Gastrocnemius medialis (tissue), 4 donors: Measurements from ENCODE around the gene ADGRL2. TPM values are rescaled to one million over a fixed set of nuclear protein-coding genes. Genes with fewer than 3 reads are reported as not detected.

Source experiments
- ATAC-seq, 2 donors: fragments of 150-250 bp; one replicate each; pipeline ENCODE4 v1.9.1; 2016
- DNase-seq, 2 donors: peaks; one replicate each; pipeline ENCODE4 v3.0.0-alpha.2; 2019
- H3K27ac ChIP-seq, 4 donors: fragments of 200-600 bp; sonication (generic); 1 replicate in 1 of 4; 2 replicates in 3 of 4; pipeline ENCODE4 v1.5.1; 2016 to 2018; ENCODE audit warnings: mild to moderate bottlenecking in 2 of 4, moderate library complexity in 1 of 4
- H3K27me3 ChIP-seq, 3 donors: fragments of 200-600 bp; sonication (generic) in 2 of 3; 1 replicate in 1 of 3; 2 replicates in 2 of 3; pipeline versions ENCODE4 v1.5.1 to v1.6.0; 2016 to 2019; ENCODE audit warnings: mild to moderate bottlenecking in 1 of 3, moderate library complexity in 1 of 3
- H3K36me3 ChIP-seq, 2 donors: fragments of 200-600 bp; sonication (generic) in 1 of 2; one replicate each; pipeline ENCODE4 v1.5.1; 2017 to 2018
- H3K4me1 ChIP-seq, 2 donors: fragments of 200-600 bp; sonication (generic) in 1 of 2; one replicate each; pipeline ENCODE4 v1.5.1; 2016 to 2017; ENCODE audit warnings: mild to moderate bottlenecking in 2 of 2
- H3K4me3 ChIP-seq, 4 donors: fragments of 200-600 bp; sonication (generic) in 3 of 4; 1 replicate in 1 of 4; 2 replicates in 3 of 4; pipeline ENCODE4 v1.5.1; 2016 to 2019; ENCODE audit warnings: mild to moderate bottlenecking in 2 of 4
- H3K9me3 ChIP-seq, 3 donors: fragments of 200-600 bp; sonication (generic) in 2 of 3; 1 replicate in 1 of 3; 2 replicates in 2 of 3; pipeline ENCODE4 v1.5.1; 2016 to 2019
- POLR2A ChIP-seq, 2 donors: fragments of 450-650 bp; IDR thresholded peaks; one replicate each; pipeline ENCODE4 v1.6.1; 2017; ENCODE audit warnings: antibody characterized with exemption in 2 of 2, mild to moderate bottlenecking in 2 of 2, moderate library complexity in 2 of 2
- in situ Hi-C, 4 donors: fragments of 200-750 bp; cut with MboI; loops; one replicate each; pipeline versions ENCODE4 v1.15.0 to v1.8.0; 2017; ENCODE audit warnings: low sequenced_read_pairs in 4 of 4
- intact Hi-C: fragments of 100-400 bp; cut with DNase I; formaldehyde crosslinking; loops from one replicate; pipeline ENCODE4 v1.15.1; 2023; ENCODE audit warnings: low total_unique reads
- total RNA-seq, 4 donors: library from RNA; depleted of rRNA; stranded (reverse); fragments of >200 nt; gene quantifications; one replicate each; pipeline versions ENCODE4 v1.1.0 to v1.2.3, GENCODE V29; 2016
- TF ChIP-seq, protein P1 (sequence below), 5 experiments: fragments of 450-650 bp in 3 of 5; fragments of 200-600 bp in 2 of 5; sonication (generic) in 2 of 5; IDR thresholded peaks in 4 of 5; conservative IDR thresholded peaks in 1 of 5; 1 replicate in 4 of 5; 2 replicates in 1 of 5; pipeline ENCODE4 v1.5.1; 2016 to 2019; ENCODE audit warnings: antibody characterized with exemption in 5 of 5, mild to moderate bottlenecking in 3 of 5, moderate library complexity in 3 of 5

ADGRL2 gene
- total RNA-seq, 4 donors from 2014 or later = 4.5 to 9.7 (median 6.8) TPM

GRCh38 chr1:81974222-81974841 lies 173.6 kb downstream of the ADGRL2 start:
- no peak for TF ChIP-seq POLR2A (IDR thresholded peaks at IDR 0.05)
- TF ChIP-seq, protein P1, sequence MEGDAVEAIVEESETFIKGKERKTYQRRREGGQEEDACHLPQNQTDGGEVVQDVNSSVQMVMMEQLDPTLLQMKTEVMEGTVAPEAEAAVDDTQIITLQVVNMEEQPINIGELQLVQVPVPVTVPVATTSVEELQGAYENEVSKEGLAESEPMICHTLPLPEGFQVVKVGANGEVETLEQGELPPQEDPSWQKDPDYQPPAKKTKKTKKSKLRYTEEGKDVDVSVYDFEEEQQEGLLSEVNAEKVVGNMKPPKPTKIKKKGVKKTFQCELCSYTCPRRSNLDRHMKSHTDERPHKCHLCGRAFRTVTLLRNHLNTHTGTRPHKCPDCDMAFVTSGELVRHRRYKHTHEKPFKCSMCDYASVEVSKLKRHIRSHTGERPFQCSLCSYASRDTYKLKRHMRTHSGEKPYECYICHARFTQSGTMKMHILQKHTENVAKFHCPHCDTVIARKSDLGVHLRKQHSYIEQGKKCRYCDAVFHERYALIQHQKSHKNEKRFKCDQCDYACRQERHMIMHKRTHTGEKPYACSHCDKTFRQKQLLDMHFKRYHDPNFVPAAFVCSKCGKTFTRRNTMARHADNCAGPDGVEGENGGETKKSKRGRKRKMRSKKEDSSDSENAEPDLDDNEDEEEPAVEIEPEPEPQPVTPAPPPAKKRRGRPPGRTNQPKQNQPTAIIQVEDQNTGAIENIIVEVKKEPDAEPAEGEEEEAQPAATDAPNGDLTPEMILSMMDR (IDR thresholded peaks at IDR 0.05 in 4 of 5, conservative IDR thresholded peaks at IDR 0.05 in 1 of 5) = no peak
- no peak for DNase-seq
- no peak overlapping the region for H3K4me3 ChIP-seq
- no peaks in the 10 kb centered on the region for H3K36me3 ChIP-seq
- H3K9me3 ChIP-seq = no peaks in the 10 kb centered on the region
- no peak for ATAC-seq
- in situ Hi-C loops = no loop called here
- H3K27me3 ChIP-seq = no peaks in the 10 kb centered on the region
- intact Hi-C loops = no loop called here
- H3K4me1 ChIP-seq = no peaks in the 10 kb centered on the region
- H3K27ac ChIP-seq = no peak overlapping the region

DNA sequence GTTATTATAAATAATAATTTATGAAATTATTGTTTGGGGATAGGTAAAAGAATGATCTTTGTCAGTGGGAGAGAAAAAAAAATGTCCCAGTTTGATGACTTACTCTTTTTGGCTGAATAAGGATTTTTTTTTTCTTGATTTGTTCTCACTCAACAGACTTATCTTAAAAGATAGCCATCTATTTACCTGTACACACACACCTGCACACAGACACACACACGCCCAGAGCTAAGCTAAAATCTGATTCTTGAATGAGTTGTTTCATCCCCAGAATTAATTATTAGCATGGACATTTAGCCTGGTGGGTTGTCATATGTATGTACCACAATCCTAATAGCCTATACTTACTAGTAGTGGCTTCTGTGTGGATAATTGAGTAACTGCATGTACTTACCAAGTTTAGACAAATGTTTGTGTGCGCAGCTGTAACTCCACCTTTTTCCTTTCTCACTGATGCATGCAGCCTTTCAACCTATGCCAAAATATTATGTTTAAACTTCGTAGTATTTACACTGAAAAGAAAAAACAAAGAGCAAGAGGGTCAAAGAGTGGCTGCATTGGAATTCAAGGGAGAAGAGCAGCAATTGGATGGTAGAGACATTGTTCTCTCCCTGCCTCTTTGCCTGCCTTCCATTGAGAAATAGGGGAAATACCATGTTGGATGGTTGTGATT lies 174.3 kb downstream of the ADGRL2 start:
- intact Hi-C loops = no loop called here
- no peak overlapping the region for H3K27ac ChIP-seq
- in situ Hi-C loops = no loop called here
- no peak for TF ChIP-seq POLR2A (IDR thresholded peaks at IDR 0.05)
- TF ChIP-seq, protein P1 (IDR thresholded peaks at IDR 0.05 in 4 of 5, conservative IDR thresholded peaks at IDR 0.05 in 1 of 5) = no peak
- no peaks in the 10 kb centered on the region for H3K27me3 ChIP-seq
- no peak for DNase-seq
- no peaks in the 10 kb centered on the region for H3K36me3 ChIP-seq
- no peaks in the 10 kb centered on the region for H3K9me3 ChIP-seq
- no peak overlapping the region for H3K4me3 ChIP-seq
- ATAC-seq = no peak
- H3K4me1 ChIP-seq = no peaks in the 10 kb centered on the region

GRCh38 chr1:81976539-81976938 lies 175.8 kb downstream of the ADGRL2 start:
- no peak overlapping the region for H3K27ac ChIP-seq
- in situ Hi-C loops = no loop called here
- no peaks in the 10 kb centered on the region for H3K27me3 ChIP-seq
- DNase-seq (no peak), ATAC-seq (no peak)
- H3K4me3 ChIP-seq = no peak overlapping the region
- TF ChIP-seq, protein P1 (IDR thresholded peaks at IDR 0.05 in 4 of 5, conservative IDR thresholded peaks at IDR 0.05 in 1 of 5) = no peak
- no peak for TF ChIP-seq POLR2A (IDR thresholded peaks at IDR 0.05)
- no peaks in the 10 kb centered on the region for H3K4me1 ChIP-seq
- intact Hi-C loops = no loop called here
- no peaks in the 10 kb centered on the region for H3K36me3 ChIP-seq
- no peaks in the 10 kb centered on the region for H3K9me3 ChIP-seq

- H3K4me1 ChIP-seq = no peaks in the 10 kb centered on the region
- H3K36me3 ChIP-seq = no peaks in the 10 kb centered on the region
- H3K4me3 ChIP-seq = no peak overlapping the region
- no peaks in the 10 kb centered on the region for H3K9me3 ChIP-seq
- intact Hi-C loops = no loop called here
- no peak for ATAC-seq
- in situ Hi-C loops = no loop called here
- DNase-seq = no peak
- H3K27ac ChIP-seq = no peak overlapping the region
- TF ChIP-seq, protein P1 (IDR thresholded peaks at IDR 0.05 in 4 of 5, conservative IDR thresholded peaks at IDR 0.05 in 1 of 5) = no peak
- TF ChIP-seq POLR2A (IDR thresholded peaks at IDR 0.05) = no peak
- H3K27me3 ChIP-seq = no peaks in the 10 kb centered on the region
These were observed 178.2 kb downstream of the ADGRL2 start for GRCh38 chr1:81978945-81979344.
